Sigmoid colon (tissue), 7 donors: ENCODE measurements around the gene CCDC60. TPM values are rescaled to one million over a fixed set of nuclear protein-coding genes. Genes with fewer than 3 reads are reported as not detected.

Source experiments
- DNase-seq: peaks from one replicate; pipeline ENCODE4 v3.0.0-alpha.2; 2019
- H3K27ac ChIP-seq, 4 donors: fragments of 200-600 bp; sonication (generic); one replicate each; pipeline ENCODE4 v1.5.1; 2016 to 2019; ENCODE audit warnings: mild to moderate bottlenecking in 1 of 4
- H3K27me3 ChIP-seq, 3 donors: fragments of 200-600 bp; sonication (generic); one replicate each; pipeline ENCODE4 v1.5.1; 2019; ENCODE audit warnings: mild to moderate bottlenecking in 1 of 3
- H3K36me3 ChIP-seq, 4 donors: fragments of 200-600 bp; sonication (generic); one replicate each; pipeline ENCODE4 v1.5.1; 2016 to 2019
- H3K4me1 ChIP-seq, 4 donors: fragments of 200-600 bp; sonication (generic); one replicate each; pipeline ENCODE4 v1.5.1; 2017 to 2019
- H3K4me3 ChIP-seq, 4 donors: fragments of 200-600 bp; sonication (generic); one replicate each; pipeline ENCODE4 v1.5.1; 2017 to 2019; ENCODE audit warnings: mild to moderate bottlenecking in 2 of 4, moderate library complexity in 1 of 4
- H3K9me3 ChIP-seq, 4 donors: fragments of 200-600 bp in 3 of 4; sonication (generic) in 3 of 4; one replicate each; pipeline versions ENCODE4 v1.5.1 to v1.6.1; 2013 to 2019
- CTCF ChIP-seq, 4 experiments: fragments of 450-650 bp in 3 of 4; fragments of 200-600 bp in 1 of 4; IDR thresholded peaks; one replicate each; pipeline ENCODE4 v1.5.1; 2016 to 2019; ENCODE audit warnings: antibody characterized with exemption in 4 of 4, mild to moderate bottlenecking in 3 of 4, moderate library complexity in 2 of 4
- EP300 ChIP-seq, 4 donors: sonication (generic); formaldehyde crosslinking; IDR thresholded peaks; one replicate each; pipeline ENCODE4 v1.6.1; 2017; ENCODE audit warnings: antibody characterized with exemption in 4 of 4
- POLR2A ChIP-seq, 2 donors: fragments of 450-650 bp; IDR thresholded peaks; one replicate each; pipeline ENCODE4 v1.6.1; 2016; ENCODE audit warnings: antibody characterized with exemption in 2 of 2, mild to moderate bottlenecking in 2 of 2, moderate library complexity in 2 of 2
- POLR2AphosphoS5 ChIP-seq, 4 donors: sonication (generic); formaldehyde crosslinking; IDR thresholded peaks; one replicate each; pipeline ENCODE4 v1.6.1; 2017; ENCODE audit warnings: antibody characterized with exemption in 4 of 4
- WGBS, 2 donors: extraction: QIAGEN DNeasy Blood & Tissue Kit; methylation state at CpG; one replicate each; pipeline ENCODE4 v1.1.7; 2013; 5-methylcytosine and 5-hydroxymethylcytosine counted together
- intact Hi-C: fragments of 100-400 bp; cut with DNase I; formaldehyde crosslinking; loops from one replicate; pipeline ENCODE4 v1.15.1; 2023
- polyA plus RNA-seq, 3 donors: library from polyadenylated mRNA; stranded (reverse); fragments of 200-250 nt; gene quantifications; one replicate each; pipeline ENCODE4 v1.2.3, GENCODE V29; 2013
- total RNA-seq, 4 donors: library from RNA; depleted of rRNA; stranded (reverse); fragments of >200 nt; gene quantifications; one replicate each; pipeline ENCODE4 v1.1.0, GENCODE V29; 2016
- donor health status: healthy with polysubstance abuse.
- donor health status: Bipolar disorder and iron deficiency.
- donor health status: healthy.

CCDC60 gene
- total and polyA plus RNA-seq, 7 donors, result 1.1 to 10.4 (median 1.6) TPM

GRCh38 chr12:119363037-119363436 lies 28.5 kb downstream of the CCDC60 start:
- intact Hi-C loops, result no loop called here
- DNase-seq, result no peak
- no peak overlapping the region for H3K4me3 ChIP-seq
- H3K9me3 ChIP-seq, result no peaks in the 10 kb centered on the region
- no peaks in the 10 kb centered on the region for H3K36me3 ChIP-seq
- H3K4me1 ChIP-seq, result peaks cover 0 to 17% (median 3%) of the 10 kb centered on the region in 4 donors
- no peak for TF ChIP-seq CTCF (IDR thresholded peaks at IDR 0.05)
- no peak for TF ChIP-seq POLR2A (IDR thresholded peaks at IDR 0.05)
- TF ChIP-seq EP300 (IDR thresholded peaks at IDR 0.05), result no peak
- no peak for TF ChIP-seq POLR2AphosphoS5 (IDR thresholded peaks at IDR 0.05)
- 81 to 87% methylated on average over 4 of the region's 4 CpGs for WGBS, 2 donors
- H3K27ac ChIP-seq, result no peak overlapping the region
- no peaks in the 10 kb centered on the region for H3K27me3 ChIP-seq

- intact Hi-C loops, result no loop called here
- WGBS, 2 donors, result 68 to 85% methylated on average over 1 of the region's 1 CpG
- peaks cover 0 to 21% (median 6%) of the 10 kb centered on the region in 4 donors for H3K4me1 ChIP-seq
These were observed 29.0 kb downstream of the CCDC60 start for GRCh38 chr12:119363490-119363889.

GRCh38 chr12:119365451-119365850 lies 30.9 kb downstream of the CCDC60 start:
- intact Hi-C loops, result no loop called here
- no peaks in the 10 kb centered on the region for H3K36me3 ChIP-seq
- H3K4me3 ChIP-seq, result no peak overlapping the region
- H3K27me3 ChIP-seq, result no peaks in the 10 kb centered on the region
- peaks cover 0 to 41% (median 26%) of the 10 kb centered on the region in 4 donors for H3K4me1 ChIP-seq
- no peaks in the 10 kb centered on the region for H3K9me3 ChIP-seq
- peak overlapping the region in 1 of 4 donors; percentile 1 for H3K27ac ChIP-seq
- WGBS, 2 donors, result 32 to 59% methylated on average over 3 of the region's 3 CpGs
- no peak for TF ChIP-seq CTCF (IDR thresholded peaks at IDR 0.05)
- TF ChIP-seq EP300 (IDR thresholded peaks at IDR 0.05), result no peak
- TF ChIP-seq POLR2AphosphoS5 (IDR thresholded peaks at IDR 0.05), result no peak
- TF ChIP-seq POLR2A (IDR thresholded peaks at IDR 0.05), result no peak
- no peak for DNase-seq

More at GRCh38 chr12:119363490-119363889, 29.0 kb downstream of the CCDC60 start:
- no peaks in the 10 kb centered on the region for H3K27me3 ChIP-seq
- H3K36me3 ChIP-seq, result no peaks in the 10 kb centered on the region
- no peak for DNase-seq
- TF ChIP-seq CTCF (IDR thresholded peaks at IDR 0.05), result no peak
- TF ChIP-seq POLR2AphosphoS5 (IDR thresholded peaks at IDR 0.05), result no peak
- no peak for TF ChIP-seq POLR2A (IDR thresholded peaks at IDR 0.05)
- no peak for TF ChIP-seq EP300 (IDR thresholded peaks at IDR 0.05)
- no peak overlapping the region for H3K4me3 ChIP-seq
- H3K9me3 ChIP-seq, result no peaks in the 10 kb centered on the region
- H3K27ac ChIP-seq, result no peak overlapping the region

GRCh38 chr12:119366007-119366406 lies 31.5 kb downstream of the CCDC60 start:
- Histone ChIP-seq H3K9me3 (no peaks in the 10 kb centered on the region), H3K27me3 (no peaks in the 10 kb centered on the region), H3K27ac (peak overlapping the region in 3 of 4 donors; percentile 11 to 29 (median 25)), H3K36me3 (no peaks in the 10 kb centered on the region), H3K4me3 (no peak overlapping the region), H3K4me1 (peaks cover 0 to 45% (median 29%) of the 10 kb centered on the region in 4 donors)
- intact Hi-C loops, result no loop called here
- TF ChIP-seq POLR2A (IDR thresholded peaks at IDR 0.05), result no peak
- no peak for TF ChIP-seq EP300 (IDR thresholded peaks at IDR 0.05)
- TF ChIP-seq CTCF (IDR thresholded peaks at IDR 0.05), result no peak
- TF ChIP-seq POLR2AphosphoS5 (IDR thresholded peaks at IDR 0.05), result no peak
- no peak for DNase-seq
- WGBS, 2 donors, result 67 to 78% methylated on average over 6 of the region's 6 CpGs

- H3K4me1 ChIP-seq, result peaks cover 0 to 63% (median 43%) of the 10 kb centered on the region in 4 donors
- no peaks in the 10 kb centered on the region for H3K27me3 ChIP-seq
- WGBS, 2 donors, result 51 to 61% methylated on average over 3 of the region's 3 CpGs
- TF ChIP-seq POLR2AphosphoS5 (IDR thresholded peaks at IDR 0.05), result peak in 1 of 4 donors; percentile 16
- no peak for TF ChIP-seq POLR2A (IDR thresholded peaks at IDR 0.05)
- TF ChIP-seq CTCF (IDR thresholded peaks at IDR 0.05), result no peak
- no peaks in the 10 kb centered on the region for H3K9me3 ChIP-seq
- DNase-seq, result no peak
- no peaks in the 10 kb centered on the region for H3K36me3 ChIP-seq
- H3K4me3 ChIP-seq, result no peak overlapping the region
- peak overlapping the region; percentile 65 to 76 (median 70) for H3K27ac ChIP-seq
- intact Hi-C loops, result no loop called here
These were observed 34.6 kb downstream of the CCDC60 start for GRCh38 chr12:119369161-119369560.
